Stimulated activated CD8-positive, alpha-beta memory T cell treated with anti-CD3 and anti-CD28 coated beads, Interleukin-15, amount 100 ng/mL, for 4 hours (primary cell): ENCODE data around the gene FCER2.
A peak's percentile ranks its signal among the peaks of the same experiment; 100 is the strongest.

Experiments used
- DNase-seq, 2 donors: peaks; one replicate each; pipeline ENCODE4 v3.0.0-alpha.2; 2020; ENCODE audit warnings: low read depth in 2 of 2

Gene FCER2

GRCh38 chr19:7733376-7733775 lies 31.4 kb upstream of the FCER2 start:
- no peak for DNase-seq

GRCh38 chr19:7732045-7732444 lies 30.1 kb upstream of the FCER2 start, which contains the start of gene CLEC4G:
CLEC4G (minus strand) TSS chr19:7732110; CDS start chr19:7732102, 8 bp downstream.
- DNase-seq, result no peak

GRCh38 chr19:7731615-7732014 lies 29.7 kb upstream of the FCER2 start:
- no peak for DNase-seq

- DNase-seq, result no peak
These were observed 29.3 kb upstream of the FCER2 start for GRCh38 chr19:7731218-7731595.

GRCh38 chr19:7730286-7731217 lies 28.6 kb upstream of the FCER2 start:
- no peak for DNase-seq

- no peak for DNase-seq
These were observed 27.9 kb upstream of the FCER2 start for GRCh38 chr19:7729831-7730285.

- no peak for DNase-seq
These were observed 27.3 kb upstream of the FCER2 start for GRCh38 chr19:7729211-7729610.

GRCh38 chr19:7725791-7726190 lies 23.9 kb upstream of the FCER2 start:
- DNase-seq, result no peak

- no peak for DNase-seq
These were observed 20.3 kb upstream of the FCER2 start for GRCh38 chr19:7722231-7722651.

- no peak for DNase-seq
These were observed 18.4 kb upstream of the FCER2 start for GRCh38 chr19:7720351-7720750.

- no peak for DNase-seq
These were observed 16.7 kb upstream of the FCER2 start for GRCh38 chr19:7718668-7719067.

GRCh38 chr19:7716762-7717161 lies 14.8 kb upstream of the FCER2 start:
- no peak for DNase-seq

- no peak for DNase-seq
These were observed 13.7 kb upstream of the FCER2 start for GRCh38 chr19:7715671-7716070.

GRCh38 chr19:7710616-7711015 lies 8.7 kb upstream of the FCER2 start:
- no peak for DNase-seq

- DNase-seq, result no peak
These were observed 8.1 kb upstream of the FCER2 start for GRCh38 chr19:7709932-7710460.

GRCh38 chr19:7706955-7707456 lies 5.1 kb upstream of the FCER2 start:
- no peak for DNase-seq

- no peak for DNase-seq
These were observed 4.4 kb upstream of the FCER2 start for GRCh38 chr19:7706188-7706954.

GRCh38 chr19:7705387-7706187 lies 3.7 kb upstream of the FCER2 start:
- DNase-seq, result peak; percentile 38 to 62

GRCh38 chr19:7704280-7705060 lies 2.5 kb upstream of the FCER2 start:
- no peak for DNase-seq

GRCh38 chr19:7703332-7703731 lies 1.4 kb upstream of the FCER2 start:
- no peak for DNase-seq
